C1 segment of cervical spinal cord (tissue), 14 donors: ENCODE data around the gene BOD1.
"Not testable (repeated sequence)": the region's sequence is repeated elsewhere in the genome, so short reads cannot be mapped to it uniquely, and the experiment has no call there.

ENCODE experiments used
- DNase-seq, 14 donors: peaks; one replicate each; lab custom pipeline; 2025; lab: John Stamatoyannopoulos, UW

The BOD1 gene

GRCh38 chr5:173615884-173616576, 420 bp downstream of the BOD1 start:
- peak in 12 of 14 donors; percentile 31 to 75 (median 54) for DNase-seq

- no peak for DNase-seq
Observed at GRCh38 chr5:173614591-173614990, 1.9 kb downstream of the BOD1 start.

GRCh38 chr5:173613433-173614159, 2.9 kb downstream of the BOD1 start:
- no peak for DNase-seq

GRCh38 chr5:173612948-173613347, 3.5 kb downstream of the BOD1 start:
- no peak for DNase-seq

- DNase-seq = no peak
Observed at GRCh38 chr5:173611706-173612105, 4.7 kb downstream of the BOD1 start.

- DNase-seq = no peak
Observed at GRCh38 chr5:173604141-173604540, 12.3 kb downstream of the BOD1 start.

GRCh38 chr5:173602423-173602822, 14.0 kb downstream of the BOD1 start:
- peak in 2 of 14 donors; percentile 22 for DNase-seq

GRCh38 chr5:173598686-173599085, 17.8 kb downstream of the BOD1 start:
- DNase-seq = no peak

GRCh38 chr5:173597304-173597703, 19.1 kb downstream of the BOD1 start:
- no peak for DNase-seq

GRCh38 chr5:173595841-173596240, 20.6 kb downstream of the BOD1 start:
- DNase-seq = no peak

- no peak for DNase-seq
Observed at GRCh38 chr5:173594061-173594460, 22.4 kb downstream of the BOD1 start.

- no peak for DNase-seq
Observed at GRCh38 chr5:173592050-173592669, 24.3 kb downstream of the BOD1 start.

GRCh38 chr5:173591056-173591514, 25.4 kb downstream of the BOD1 start:
- no peak for DNase-seq

- DNase-seq = peak in 1 of 14 donors; percentile 14
Observed at GRCh38 chr5:173590436-173591055, 25.9 kb downstream of the BOD1 start.

- not testable (repeated sequence) for DNase-seq
Observed at GRCh38 chr5:173586133-173586532, 30.3 kb downstream of the BOD1 start.

GRCh38 chr5:173583346-173583745, 33.1 kb downstream of the BOD1 start:
- DNase-seq = no peak

- DNase-seq = no peak
Observed at GRCh38 chr5:173582216-173583111, 34.0 kb downstream of the BOD1 start.

GRCh38 chr5:173581408-173582215, 34.8 kb downstream of the BOD1 start:
- peak in 3 of 14 donors; percentile 13 to 25 (median 22) for DNase-seq

GRCh38 chr5:173578947-173579615, 37.4 kb downstream of the BOD1 start:
- DNase-seq = no peak

- DNase-seq = no peak
Observed at GRCh38 chr5:173577817-173578216, 38.6 kb downstream of the BOD1 start.
